HepG2 (cell line): ENCODE data around the gene PPP2R5D. TPM values are rescaled to one million over a fixed set of nuclear protein-coding genes. Genes with fewer than 3 reads are reported as not detected.

Source experiments
- DR1 ChIP-seq: sonication (generic); formaldehyde crosslinking; IDR thresholded peaks from 2 replicates; pipeline ENCODE4 v1.8.0; 2021; ENCODE audit warnings: mild to moderate bottlenecking, missing genetic modification reagents, inconsistent platforms
- HNF1B ChIP-seq: sonication (generic); formaldehyde crosslinking; IDR thresholded peaks from 2 replicates; pipeline ENCODE4 v1.5.1; 2020; ENCODE audit warnings: mild to moderate bottlenecking, moderate library complexity, missing genetic modification reagents
- NFATC3 ChIP-seq: sonication (generic); formaldehyde crosslinking; IDR thresholded peaks from 2 replicates; pipeline ENCODE4 v1.5.1; 2020; ENCODE audit warnings: mild to moderate bottlenecking, missing genetic modification reagents
- SNAPC5 ChIP-seq: sonication (generic); formaldehyde crosslinking; IDR thresholded peaks from 2 replicates; pipeline ENCODE4 v1.8.1; 2023; ENCODE audit warnings: mild to moderate bottlenecking, missing genetic modification reagents, borderline replicate concordance
- SRSF4 ChIP-seq: fragments of 200-400 bp; formaldehyde crosslinking; IDR thresholded peaks from one replicate; pipeline ENCODE4 v1.6.1; 2018; ENCODE audit warnings: mild to moderate bottlenecking, low read depth, low read length, moderate library complexity; ENCODE audit not compliant: poor library complexity, severe bottlenecking
- THAP11 ChIP-seq: IDR thresholded peaks from 2 replicates; pipeline ENCODE4 v1.6.1; 2016; ENCODE audit warnings: missing biosample characterization, missing genetic modification reagents
- TP53 ChIP-seq: sonication (generic); formaldehyde crosslinking; conservative IDR thresholded peaks from 2 replicates; pipeline ENCODE4 v1.4.0; 2020; ENCODE audit warnings: missing genetic modification reagents
- ZBTB14 ChIP-seq: sonication (generic); formaldehyde crosslinking; IDR thresholded peaks from 2 replicates; pipeline ENCODE4 v1.4.0; 2020; ENCODE audit warnings: missing genetic modification reagents
- ZNF276 ChIP-seq: sonication (generic); formaldehyde crosslinking; IDR thresholded peaks from 2 replicates; pipeline ENCODE4 v1.4.0; 2020; ENCODE audit warnings: mild to moderate bottlenecking, low read depth, missing genetic modification reagents
- ZNF503 ChIP-seq: sonication (generic); formaldehyde crosslinking; IDR thresholded peaks from 2 replicates; pipeline ENCODE4 v1.4.0; 2020; ENCODE audit warnings: missing genetic modification reagents
- ZNF580 ChIP-seq: IDR thresholded peaks from 2 replicates; pipeline ENCODE4 v1.6.1; 2016; ENCODE audit warnings: low read depth, borderline replicate concordance
- ZNF614 ChIP-seq: IDR thresholded peaks from 2 replicates; pipeline ENCODE4 v1.6.1; 2018; ENCODE audit warnings: missing biosample characterization, missing genetic modification reagents, inconsistent platforms, borderline replicate concordance
- ZNF766 ChIP-seq: sonication (generic); formaldehyde crosslinking; IDR thresholded peaks from 2 replicates; pipeline ENCODE4 v1.5.0; 2020; ENCODE audit warnings: missing genetic modification reagents, borderline replicate concordance
- ZXDC ChIP-seq: sonication (generic); formaldehyde crosslinking; IDR thresholded peaks from 2 replicates; pipeline ENCODE4 v1.5.0; 2020; ENCODE audit warnings: mild to moderate bottlenecking, missing genetic modification reagents
- ZZZ3 ChIP-seq: sonication (generic); formaldehyde crosslinking; IDR thresholded peaks from 2 replicates; pipeline ENCODE4 v1.4.0; 2020; ENCODE audit warnings: missing genetic modification reagents, mild to moderate bottlenecking, borderline replicate concordance
- polyA plus RNA-seq, 8 experiments: library from polyadenylated mRNA; depleted of rRNA in 3 of 8; stranded (reverse) in 7 of 8; unstranded in 1 of 8; fragments of >200 nt; fragmentation: Illumina TruSeq in 4 of 8; extraction: Trizol in 4 of 8; gene quantifications; 2 replicates each; pipeline versions ENCODE4 v1.2.1 to v1.2.3, GENCODE V29; 2011 to 2016; ENCODE audit warnings: low read depth in 4 of 8, missing spikeins in 1 of 8, mixed read lengths in 1 of 8; ENCODE audit not compliant: insufficient read depth in 1 of 8
- total RNA-seq, 5 experiments: library from RNA; depleted of rRNA; stranded (reverse); fragments of >200 nt; fragmentation: Illumina TruSeq; extraction: Trizol; gene quantifications; 2 replicates each; pipeline ENCODE4 v1.2.3, GENCODE V29; 2016; ENCODE audit warnings: low read depth in 1 of 5

The PPP2R5D gene
- total and polyA plus RNA-seq, 2 of the 13 experiments (the other 11 are each of a cell fraction or from before 2014, with no cell fraction given) = 53.7 to 60.4 TPM

GRCh38 chr6:43021270-43022047 lies 37.1 kb downstream of the PPP2R5D start, which contains the start of gene RRP36 (continued):
- peak; percentile 53; the same call in 1 of the 2 replicates for TF ChIP-seq ZNF503 (CRISPR knock-in tag)
- TF ChIP-seq ZNF614 (CRISPR knock-in tag) = 0 out of 2 replicates have a peak, but pooled peaks have one; percentile 37
- TF ChIP-seq DR1 (CRISPR knock-in tag) = peak; percentile 71; the same call in 1 of the 2 replicates
- TF ChIP-seq NFATC3 = peak; percentile 95
- TF ChIP-seq TP53 (CRISPR knock-in tag) = peak; percentile 64; the same call in 1 of the 2 replicates
- no peak for TF ChIP-seq ZNF580
- peak; percentile 74 for TF ChIP-seq HNF1B (CRISPR knock-in tag)
- TF ChIP-seq ZBTB14 (CRISPR knock-in tag) = peak; percentile 37; the same call in 1 of the 2 replicates
- TF ChIP-seq SNAPC5 (CRISPR knock-in tag) = no peak
- TF ChIP-seq ZNF276 = no peak
- 0 out of 2 replicates have a peak, but pooled peaks have one; percentile 32 for TF ChIP-seq ZZZ3 (CRISPR knock-in tag)
- no peak for TF ChIP-seq ZXDC
- TF ChIP-seq ZNF766 (CRISPR knock-in tag) = peak; percentile 80; the same call in 1 of the 2 replicates
- peak; percentile 90 for TF ChIP-seq THAP11
- TF ChIP-seq SRSF4 = no peak
